OCI-LY1 (cell line): Measurements from ENCODE around the gene RRP1B.

Source experiments
- CTCF ChIP-seq: fragments of 200-600 bp; sonication (generic), shearing (Covaris generic); IDR thresholded peaks from 2 replicates; pipeline ENCODE4 v1.5.1; 2017; ENCODE audit warnings: mild to moderate bottlenecking, antibody characterized with exemption, low read length, moderate library complexity, mixed read lengths
- EZH2 ChIP-seq: fragments of 200-600 bp; sonication (generic), shearing (Covaris generic); IDR thresholded peaks from 2 replicates; pipeline ENCODE4 v1.8.0; 2017; ENCODE audit warnings: borderline replicate concordance, mixed run types, mild to moderate bottlenecking, antibody characterized with exemption, low read length, moderate library complexity, mixed read lengths

DNA sequence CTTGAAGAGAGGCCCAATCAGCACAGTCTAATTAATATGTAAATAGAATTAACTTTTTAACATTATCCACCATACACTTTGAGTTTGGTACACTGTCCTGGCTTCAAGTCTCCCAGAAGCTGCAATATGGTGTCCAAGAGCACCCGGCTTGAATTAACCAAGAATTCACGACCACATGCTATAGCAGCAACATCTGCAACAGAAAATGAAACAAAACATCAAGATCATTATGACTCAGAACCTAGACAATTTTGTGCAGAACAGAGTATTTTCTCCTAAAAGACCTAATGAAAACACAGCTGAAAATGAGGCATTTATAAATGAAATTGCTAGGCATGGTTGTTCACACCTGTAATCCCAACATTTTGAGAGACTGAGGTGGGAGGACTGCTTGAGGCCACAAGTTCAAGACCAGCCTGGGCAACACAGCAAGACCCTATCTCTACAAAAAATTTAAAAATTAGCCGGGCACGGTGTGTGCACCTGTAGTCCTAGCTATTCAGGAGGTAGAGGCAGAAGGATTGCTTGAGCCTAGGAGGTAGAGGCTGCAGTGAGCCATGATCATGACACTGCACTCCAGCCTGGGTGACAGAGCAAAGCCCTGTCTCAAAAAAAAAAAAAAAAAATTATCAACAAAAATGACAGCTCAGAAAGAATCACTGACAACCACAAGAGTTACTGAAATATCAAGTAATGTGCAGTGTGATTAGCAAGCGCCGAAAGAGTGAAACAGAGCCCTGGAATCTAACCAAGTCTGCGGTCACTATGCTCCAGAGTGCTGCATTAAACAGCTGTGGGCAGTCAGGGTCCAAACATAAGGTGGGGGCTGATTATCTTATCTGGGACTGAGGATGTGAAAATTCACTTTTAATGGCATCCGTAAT is 45.4 kb upstream of the RRP1B start:
- no peak for TF ChIP-seq CTCF
- no peak for TF ChIP-seq EZH2
